SK-N-SH (cell line): ENCODE results near the gene SMARCA2. TPM values are rescaled to one million over a fixed set of nuclear protein-coding genes. Genes with fewer than 3 reads are reported as not detected.

ENCODE experiments used
- CTCF ChIA-PET: fragments of 300-600, 350-600 bp; formaldehyde crosslinking; extraction: SDS; loops from one replicate; lab custom pipeline; 2021; lab: Yijun Ruan, JAX
- POLR2A ChIA-PET: fragments of 350-600 bp; sonication (Branson Sonifier 250); formaldehyde crosslinking; extraction: SDS; loops from one replicate; lab custom pipeline; 2020; ENCODE audit warnings: antibody characterized with exemption, inconsistent platforms; lab: Yijun Ruan, JAX
- DNase-seq: peaks from one replicate; pipeline ENCODE4 v3.0.0; 2012
- H2AFZ ChIP-seq: fragments of 200-600 bp; sonication (generic); 2 replicates; pipeline ENCODE4 v1.8.1; 2016; ENCODE audit warnings: antibody characterized with exemption, mild to moderate bottlenecking, low read depth
- H3F3A ChIP-seq: fragments of 200-600 bp; sonication (generic); replicated peaks from 2 replicates; pipeline ENCODE3; 2016; ENCODE audit warnings: antibody characterized with exemption, mild to moderate bottlenecking; ENCODE audit not compliant: insufficient read depth
- H3K27ac ChIP-seq, 2 experiments: fragments of 200-500 bp in 1 of 2; fragments of 200-600 bp in 1 of 2; sonication (Bioruptor generic) in 1 of 2; sonication (generic), shearing (Covaris generic) in 1 of 2; 2 replicates each; pipeline versions ENCODE4 v1.5.1 to v1.6.1; 2014 to 2016; ENCODE audit warnings: low read depth in 2 of 2, inconsistent platforms in 1 of 2, low read length in 1 of 2, mild to moderate bottlenecking in 1 of 2, mixed read lengths in 1 of 2
- H3K27me3 ChIP-seq: fragments of 200-600 bp; sonication (generic), shearing (Covaris generic); 2 replicates; pipeline ENCODE4 v1.6.1; 2016; ENCODE audit warnings: mixed run types; ENCODE audit not compliant: insufficient read depth
- H3K36me3 ChIP-seq, 2 experiments: fragments of 200-500 bp in 1 of 2; fragments of 200-600 bp in 1 of 2; sonication (Bioruptor generic) in 1 of 2; sonication (generic) in 1 of 2; replicated peaks in 1 of 2; 2 replicates each; pipeline versions ENCODE3 to v1.5.1; 2014 to 2016; ENCODE audit warnings: low read length in 1 of 2, mild to moderate bottlenecking in 1 of 2; ENCODE audit not compliant: insufficient read depth in 2 of 2, control insufficient read depth in 1 of 2
- H3K4me1 ChIP-seq, 2 experiments: fragments of 200-500 bp in 1 of 2; fragments of 200-600 bp in 1 of 2; sonication (Bioruptor generic) in 1 of 2; sonication (generic), shearing (Covaris generic) in 1 of 2; 2 replicates each; pipeline versions ENCODE4 v1.5.1 to v1.6.1; 2014 to 2016; ENCODE audit warnings: low read depth in 1 of 2, low read length in 1 of 2, mixed run types in 1 of 2; ENCODE audit not compliant: insufficient read depth in 2 of 2, control insufficient read depth in 1 of 2
- H3K4me2 ChIP-seq: fragments of 200-600 bp; sonication (generic), shearing (Covaris generic); 2 replicates; pipeline ENCODE4 v1.6.1; 2017; ENCODE audit warnings: mixed run types
- H3K4me3 ChIP-seq, 2 experiments: fragments of 200-500 bp in 1 of 2; fragments of 200-600 bp in 1 of 2; sonication (Bioruptor generic) in 1 of 2; sonication (generic), shearing (Covaris generic) in 1 of 2; 2 replicates each; pipeline versions ENCODE4 v1.5.1 to v1.8.1; 2014 to 2016; ENCODE audit warnings: low read depth in 2 of 2, inconsistent platforms in 1 of 2, low read length in 1 of 2, mild to moderate bottlenecking in 1 of 2, mixed read lengths in 1 of 2, moderate library complexity in 1 of 2
- H3K79me2 ChIP-seq: fragments of 200-600 bp; sonication (generic); 2 replicates; pipeline ENCODE4 v1.8.1; 2017; ENCODE audit warnings: mild to moderate bottlenecking; ENCODE audit not compliant: insufficient read depth
- H3K9ac ChIP-seq: fragments of 200-600 bp; sonication (generic); 2 replicates; pipeline ENCODE4 v1.6.1; 2017; ENCODE audit warnings: mixed run types
- H3K9me2 ChIP-seq: fragments of 200-600 bp; sonication (generic); 2 replicates; pipeline ENCODE4 v1.6.1; 2017; ENCODE audit warnings: mixed run types
- H3K9me3 ChIP-seq: fragments of 200-600 bp; sonication (generic); 2 replicates; pipeline ENCODE4 v1.6.1; 2017; ENCODE audit warnings: mixed run types, mild to moderate bottlenecking, moderate library complexity
- H4K20me1 ChIP-seq: fragments of 200-600 bp; sonication (generic); 2 replicates; pipeline ENCODE4 v1.6.1; 2017; ENCODE audit warnings: mild to moderate bottlenecking, mixed run types; ENCODE audit not compliant: insufficient read depth
- CHD2 ChIP-seq: fragments of 150-350 bp; IDR thresholded peaks from 2 replicates; pipeline ENCODE4 v1.6.1; 2018; ENCODE audit warnings: low read length; ENCODE audit not compliant: partially characterized antibody
- CTCF ChIP-seq: fragments of 200-600 bp; sonication (generic); IDR thresholded peaks from 2 replicates; pipeline ENCODE4 v1.6.1; 2017; ENCODE audit warnings: antibody characterized with exemption, mild to moderate bottlenecking, moderate library complexity
- EZH2phosphoT487 ChIP-seq: fragments of 200-600 bp; sonication (generic); IDR thresholded peaks from 2 replicates; pipeline ENCODE4 v1.6.1; 2017; ENCODE audit warnings: low read depth, mixed run types, mild to moderate bottlenecking, antibody characterized with exemption, moderate library complexity, borderline replicate concordance
- FOSL2 ChIP-seq: IDR thresholded peaks from 2 replicates; pipeline ENCODE4 v1.4.0; 2012; ENCODE audit warnings: low read depth, mild to moderate bottlenecking, moderate library complexity, borderline replicate concordance
- FOXJ3 ChIP-seq: sonication (generic); formaldehyde crosslinking; IDR thresholded peaks from 2 replicates; pipeline ENCODE4 v1.5.1; 2020; ENCODE audit warnings: mild to moderate bottlenecking, missing genetic modification reagents
- FOXM1 ChIP-seq: IDR thresholded peaks from 2 replicates; pipeline ENCODE4 v1.4.0; 2012; ENCODE audit warnings: low read depth, mild to moderate bottlenecking
- GABPA ChIP-seq: IDR thresholded peaks from 2 replicates; pipeline ENCODE4 v1.4.0; 2012; ENCODE audit warnings: low read depth, mild to moderate bottlenecking
- GATA2 ChIP-seq: sonication (generic); formaldehyde crosslinking; IDR thresholded peaks from 2 replicates; pipeline ENCODE4 v1.5.0; 2020; ENCODE audit warnings: mild to moderate bottlenecking, missing genetic modification reagents
- MEF2A ChIP-seq: IDR thresholded peaks from 2 replicates; pipeline ENCODE4 v1.4.0; 2012; ENCODE audit warnings: low read depth, borderline replicate concordance
- POLR2AphosphoS5 ChIP-seq: IDR thresholded peaks from 2 replicates; pipeline ENCODE4 v1.6.1; 2012; ENCODE audit warnings: low read depth, low read length
- REST ChIP-seq: IDR thresholded peaks from 2 replicates; pipeline ENCODE4 v1.6.1; 2012; ENCODE audit warnings: mild to moderate bottlenecking, low read depth, low read length, moderate library complexity
- SIN3A ChIP-seq: IDR thresholded peaks from 2 replicates; pipeline ENCODE4 v1.6.1; 2012; ENCODE audit warnings: low read depth, mild to moderate bottlenecking, low read length, moderate library complexity, borderline replicate concordance
- TAF1 ChIP-seq: IDR thresholded peaks from 2 replicates; pipeline ENCODE4 v1.6.1; 2012; ENCODE audit warnings: low read depth, mild to moderate bottlenecking, low read length, moderate library complexity, borderline replicate concordance
- TCF12 ChIP-seq: IDR thresholded peaks from 2 replicates; pipeline ENCODE4 v1.4.0; 2012
- USF2 ChIP-seq: fragments of 150-350 bp; IDR thresholded peaks from 2 replicates; pipeline ENCODE4 v1.6.1; 2017; ENCODE audit warnings: antibody characterized with exemption, low read length, low read depth, borderline replicate concordance
- YY1 ChIP-seq: IDR thresholded peaks from 2 replicates; pipeline ENCODE4 v1.4.0; 2012; ENCODE audit warnings: low read depth, mild to moderate bottlenecking
- WGBS: methylation state at CpG from one replicate; pipeline ENCODE4 v1.1.6; 2017; ENCODE audit warnings: low lambda C conversion rate; 5-methylcytosine and 5-hydroxymethylcytosine counted together
- polyA plus RNA-seq, 3 experiments: library from polyadenylated mRNA; depleted of rRNA; stranded (reverse); fragments of >200 nt; gene quantifications; 2 replicates each; pipeline ENCODE4 v1.2.3, GENCODE V29; 2012

Gene SMARCA2
- polyA plus RNA-seq, 1 of the 3 experiments (the other 2 are of a cell fraction), result 17.4 TPM

GRCh38 chr9:2177121-2177520 is 162.0 kb downstream of the SMARCA2 start:
- ChIA-PET CTCF (no interaction called here), POLR2A (no interaction called here)
- no peaks in the 10 kb centered on the region for H3K9me3 ChIP-seq
- H3K4me1 ChIP-seq, result peaks cover 0 to 7% of the 10 kb centered on the region in 2 experiments; a peak in 2 of 4 replicates
- H4K20me1 ChIP-seq, result no peaks in the 10 kb centered on the region
- WGBS, result 84% methylated on average over 2 of the region's 2 CpGs
- no peak overlapping the region for H3K27ac ChIP-seq
- H3K4me2 ChIP-seq, result no peak overlapping the region
- no peaks in the 10 kb centered on the region for H3K27me3 ChIP-seq
- H3F3A ChIP-seq, result no peaks in the 10 kb centered on the region
- H2AFZ ChIP-seq, result no peak overlapping the region
- H3K36me3 ChIP-seq, result peaks cover 1 to 3% of the 10 kb centered on the region in 2 experiments
- no peaks in the 10 kb centered on the region for H3K79me2 ChIP-seq
- no peak for TF ChIP-seq GATA2 (CRISPR knock-in tag)
- TF ChIP-seq TCF12, result no peak
- no peak for TF ChIP-seq REST
- no peak for TF ChIP-seq FOXM1
- H3K4me3 ChIP-seq, result no peak overlapping the region
- H3K9ac ChIP-seq, result no peak overlapping the region
- no peak for DNase-seq
- H3K9me2 ChIP-seq, result no peaks in the 10 kb centered on the region; the same call in 1 of the 2 replicates

GRCh38 chr9:2178034-2178734 is 163.0 kb downstream of the SMARCA2 start:
- Histone ChIP-seq H3F3A (no peaks in the 10 kb centered on the region), H3K27me3 (no peaks in the 10 kb centered on the region), H4K20me1 (no peaks in the 10 kb centered on the region), H3K9ac (no peak overlapping the region), H3K9me2 (no peaks in the 10 kb centered on the region; the same call in 1 of the 2 replicates), H3K4me1 (no peaks in the 10 kb centered on the region; a peak in 2 of 4 replicates), H3K36me3 (peaks cover 0 to 3% of the 10 kb centered on the region in 2 experiments), H3K4me2 (no peak overlapping the region), H2AFZ (no peak overlapping the region), H3K9me3 (no peaks in the 10 kb centered on the region), H3K79me2 (no peaks in the 10 kb centered on the region), H3K4me3 (no peak overlapping the region), H3K27ac (no peak overlapping the region)
- POLR2A ChIA-PET, result no interaction called here
- no peak for DNase-seq
- CTCF ChIA-PET, result no interaction called here
- 97% methylated on average over 9 of the region's 9 CpGs for WGBS
- no peak for TF ChIP-seq TAF1
- TF ChIP-seq CHD2, result no peak
- TF ChIP-seq FOSL2, result no peak
- no peak for TF ChIP-seq USF2
- TF ChIP-seq YY1, result no peak
- no peak for TF ChIP-seq CTCF
- no peak for TF ChIP-seq EZH2phosphoT487
- TF ChIP-seq POLR2AphosphoS5, result no peak
- TF ChIP-seq MEF2A, result no peak
- no peak for TF ChIP-seq GABPA
- no peak for TF ChIP-seq SIN3A
- no peak for TF ChIP-seq REST
- TF ChIP-seq FOXJ3 (CRISPR knock-in tag), result no peak
